Measurements from ENCODE around the gene MSTO1. TPM values are rescaled to one million over a fixed set of nuclear protein-coding genes. Genes with fewer than 3 reads are reported as not detected.

Gene MSTO1
- total RNA-seq, 2 donors from 2014 or later = 13.7 to 17.7 TPM

Small RNAs within 50 kb of the gene (small RNA-seq; reads per million reads assigned to genes)
- 0 reads per million in 2 donors for gene AL353807.4

Other genes with a start within 250 kb of the MSTO1 start
- gene ASH1L, start 47.4 kb upstream of the MSTO1 start, total RNA-seq = 10 to 100 TPM; 53.1 to 66.2 TPM
- gene YY1AP1, start 78.6 kb downstream of the MSTO1 start, total RNA-seq = 100 to 1,000 TPM in 1 of 2 donors, 10 to 100 TPM in 1; 63.4 to 121 TPM
- gene DAP3, start 78.9 kb downstream of the MSTO1 start, total RNA-seq = 100 to 1,000 TPM; 139 to 151 TPM
- gene GON4L, start 247.0 kb downstream of the MSTO1 start, total RNA-seq = 10 to 100 TPM; 24.9 to 57.4 TPM
- 10 to 100 TPM in 1 of 2 donors, 1 to 10 TPM in 1; 3.6 to 28.0 TPM for gene SYT11, start 249.3 kb downstream of the MSTO1 start, total RNA-seq

Data from prostate gland (tissue), 2 donors.